Activated CD4-positive, alpha-beta T cell treated with anti-CD3 and anti-CD28 coated beads, Interleukin-10, Interleukin-2, amounts not matched to agents 100 ng/mL and 50 ng/mL, durations not matched to agents 16 hours and 8 hours (primary cell): ENCODE data around the gene C9.
"Not testable (repeated sequence)": the region's sequence is repeated elsewhere in the genome, so short reads cannot be mapped to it uniquely, and the experiment has no call there.

Experiments
- DNase-seq: peaks from one replicate; pipeline ENCODE4 v3.0.0-alpha.2; 2020

C9 gene

GRCh38 chr5:39364367-39364766, at the start of gene C9:
TSS of gene C9 (minus strand) at chr5:39364495. CDS start at chr5:39364464, 31 bp downstream.
- no peak for DNase-seq

- no peak for DNase-seq
Measured at GRCh38 chr5:39413771-39414170, 49.5 kb upstream of the C9 start.

GRCh38 chr5:39412721-39413394, 48.6 kb upstream of the C9 start:
- DNase-seq = no peak

- no peak for DNase-seq
Measured at GRCh38 chr5:39411985-39412384, 47.7 kb upstream of the C9 start.

- no peak for DNase-seq
Measured at GRCh38 chr5:39411061-39411460, 46.8 kb upstream of the C9 start.

- no peak for DNase-seq
Measured at GRCh38 chr5:39409033-39409432, 44.7 kb upstream of the C9 start.

- DNase-seq = no peak
Measured at GRCh38 chr5:39405083-39405843, 41.0 kb upstream of the C9 start.

- DNase-seq = not testable (repeated sequence)
Measured at GRCh38 chr5:39403761-39404160, 39.5 kb upstream of the C9 start.

- not testable (repeated sequence) for DNase-seq
Measured at GRCh38 chr5:39402140-39402539, 37.8 kb upstream of the C9 start.

GRCh38 chr5:39400713-39401578, 36.7 kb upstream of the C9 start:
- DNase-seq = no peak

- peak; percentile 3 for DNase-seq
Measured at GRCh38 chr5:39399135-39400036, 35.1 kb upstream of the C9 start.

GRCh38 chr5:39396843-39397242, 32.5 kb upstream of the C9 start:
- no peak for DNase-seq

- DNase-seq = no peak
Measured at GRCh38 chr5:39395521-39395920, 31.2 kb upstream of the C9 start.

- no peak for DNase-seq
Measured at GRCh38 chr5:39394946-39395345, 30.7 kb upstream of the C9 start.

GRCh38 chr5:39390945-39391344, 26.6 kb upstream of the C9 start:
- DNase-seq = no peak

- no peak for DNase-seq
Measured at GRCh38 chr5:39387293-39387692, 23.0 kb upstream of the C9 start.

GRCh38 chr5:39384271-39384670, 20.0 kb upstream of the C9 start:
- no peak for DNase-seq

GRCh38 chr5:39381376-39381775, 17.1 kb upstream of the C9 start:
- no peak for DNase-seq

- no peak for DNase-seq
Measured at GRCh38 chr5:39379693-39380092, 15.4 kb upstream of the C9 start.

GRCh38 chr5:39377613-39378012, 13.3 kb upstream of the C9 start:
- DNase-seq = no peak

- DNase-seq = peak; percentile 71
Measured at GRCh38 chr5:39376293-39376714, 12.0 kb upstream of the C9 start.

- DNase-seq = no peak
Measured at GRCh38 chr5:39373791-39374190, 9.5 kb upstream of the C9 start.

GRCh38 chr5:39371367-39371635, 7.0 kb upstream of the C9 start:
- no peak for DNase-seq
